Ovary (tissue), 3 donors: ENCODE results near the gene ACKR2.

Experiments
- POLR2A ChIP-seq: fragments of 450-650 bp; IDR thresholded peaks from one replicate; pipeline ENCODE4 v1.6.1; 2017; ENCODE audit warnings: antibody characterized with exemption, mild to moderate bottlenecking, moderate library complexity
- TF ChIP-seq, protein P1 (sequence below), 3 donors: fragments of 450-650 bp in 2 of 3; fragments of 200-600 bp in 1 of 3; IDR thresholded peaks; one replicate each; pipeline versions ENCODE4 v1.5.1 to v1.8.0; 2016 to 2022; ENCODE audit warnings: antibody characterized with exemption in 3 of 3, mild to moderate bottlenecking in 1 of 3
- donor health status: DM: no; HTN: no; CAD: no.

DNA sequence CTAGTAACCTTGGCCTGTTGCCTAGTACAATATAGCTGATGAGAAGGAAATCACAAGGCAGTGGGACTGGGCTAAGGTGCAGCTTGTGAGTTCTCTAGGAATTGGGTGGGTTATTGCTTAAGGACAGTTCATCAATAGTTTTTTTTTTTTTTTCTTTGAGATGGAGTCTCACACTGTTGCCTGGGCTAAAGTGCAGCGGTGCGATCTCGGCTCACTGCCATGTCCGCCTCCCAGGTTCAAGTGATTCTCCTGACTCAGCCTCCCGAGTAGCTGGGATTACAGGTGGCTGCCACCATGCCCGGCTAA is 11.5 kb downstream of the ACKR2 start:
- TF ChIP-seq, protein P1, sequence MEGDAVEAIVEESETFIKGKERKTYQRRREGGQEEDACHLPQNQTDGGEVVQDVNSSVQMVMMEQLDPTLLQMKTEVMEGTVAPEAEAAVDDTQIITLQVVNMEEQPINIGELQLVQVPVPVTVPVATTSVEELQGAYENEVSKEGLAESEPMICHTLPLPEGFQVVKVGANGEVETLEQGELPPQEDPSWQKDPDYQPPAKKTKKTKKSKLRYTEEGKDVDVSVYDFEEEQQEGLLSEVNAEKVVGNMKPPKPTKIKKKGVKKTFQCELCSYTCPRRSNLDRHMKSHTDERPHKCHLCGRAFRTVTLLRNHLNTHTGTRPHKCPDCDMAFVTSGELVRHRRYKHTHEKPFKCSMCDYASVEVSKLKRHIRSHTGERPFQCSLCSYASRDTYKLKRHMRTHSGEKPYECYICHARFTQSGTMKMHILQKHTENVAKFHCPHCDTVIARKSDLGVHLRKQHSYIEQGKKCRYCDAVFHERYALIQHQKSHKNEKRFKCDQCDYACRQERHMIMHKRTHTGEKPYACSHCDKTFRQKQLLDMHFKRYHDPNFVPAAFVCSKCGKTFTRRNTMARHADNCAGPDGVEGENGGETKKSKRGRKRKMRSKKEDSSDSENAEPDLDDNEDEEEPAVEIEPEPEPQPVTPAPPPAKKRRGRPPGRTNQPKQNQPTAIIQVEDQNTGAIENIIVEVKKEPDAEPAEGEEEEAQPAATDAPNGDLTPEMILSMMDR (IDR thresholded peaks at IDR 0.05): no peak
- TF ChIP-seq POLR2A: no peak
